Measurements from ENCODE around the gene FCHO2. TPM values are rescaled to one million over a fixed set of nuclear protein-coding genes. Genes with fewer than 3 reads are reported as not detected.
"Not testable (repeated sequence)": the region's sequence is repeated elsewhere in the genome, so short reads cannot be mapped to it uniquely, and the experiment has no call there.

Gene FCHO2, protein sequence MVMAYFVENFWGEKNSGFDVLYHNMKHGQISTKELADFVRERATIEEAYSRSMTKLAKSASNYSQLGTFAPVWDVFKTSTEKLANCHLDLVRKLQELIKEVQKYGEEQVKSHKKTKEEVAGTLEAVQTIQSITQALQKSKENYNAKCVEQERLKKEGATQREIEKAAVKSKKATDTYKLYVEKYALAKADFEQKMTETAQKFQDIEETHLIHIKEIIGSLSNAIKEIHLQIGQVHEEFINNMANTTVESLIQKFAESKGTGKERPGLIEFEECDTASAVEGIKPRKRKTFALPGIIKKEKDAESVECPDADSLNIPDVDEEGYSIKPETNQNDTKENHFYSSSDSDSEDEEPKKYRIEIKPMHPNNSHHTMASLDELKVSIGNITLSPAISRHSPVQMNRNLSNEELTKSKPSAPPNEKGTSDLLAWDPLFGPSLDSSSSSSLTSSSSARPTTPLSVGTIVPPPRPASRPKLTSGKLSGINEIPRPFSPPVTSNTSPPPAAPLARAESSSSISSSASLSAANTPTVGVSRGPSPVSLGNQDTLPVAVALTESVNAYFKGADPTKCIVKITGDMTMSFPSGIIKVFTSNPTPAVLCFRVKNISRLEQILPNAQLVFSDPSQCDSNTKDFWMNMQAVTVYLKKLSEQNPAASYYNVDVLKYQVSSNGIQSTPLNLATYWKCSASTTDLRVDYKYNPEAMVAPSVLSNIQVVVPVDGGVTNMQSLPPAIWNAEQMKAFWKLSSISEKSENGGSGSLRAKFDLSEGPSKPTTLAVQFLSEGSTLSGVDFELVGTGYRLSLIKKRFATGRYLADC
- polyA plus RNA-seq (ENCODE audit: insufficient read length in 4 of 4) = 10 to 100 TPM; 29.1 to 35.1 (median 30.6) TPM

DNA sequence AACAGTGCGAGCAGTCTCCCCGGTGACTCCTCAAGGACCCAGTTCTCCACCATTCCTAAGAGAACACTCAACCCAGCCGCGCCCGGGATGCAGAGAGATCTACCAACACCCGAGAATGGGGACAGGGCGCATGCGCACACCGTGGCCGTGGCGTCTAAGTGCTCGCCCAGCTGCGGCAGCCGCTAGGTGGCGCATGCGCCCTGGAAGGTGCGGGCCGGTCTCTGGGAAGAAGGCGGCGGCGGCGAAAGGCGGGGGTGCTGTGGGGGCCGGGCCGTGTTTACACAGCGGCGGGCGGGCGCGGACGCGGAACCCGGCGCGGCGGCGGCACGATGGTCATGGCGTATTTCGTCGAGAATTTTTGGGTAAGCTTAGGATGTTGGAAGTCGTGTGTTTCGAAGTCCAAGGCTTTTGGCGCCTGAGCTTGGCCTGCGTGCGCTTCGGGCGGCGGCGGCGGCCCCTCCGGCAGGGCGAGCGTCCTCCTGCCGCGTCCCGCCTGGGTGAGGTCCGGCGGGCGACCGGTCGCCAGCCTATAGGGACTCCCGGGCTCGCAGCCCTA, at the start of gene FCHO2:
FCHO2 (plus strand) TSS at position 274 of the 556 bp plus-strand sequence; CDS start at position 330, 56 bp downstream.
- DNase-seq (ENCODE audit: low read depth in 4 of 4, low spot score in 2 of 4) = peak; percentile 94 to 95 (median 94)

DNA sequence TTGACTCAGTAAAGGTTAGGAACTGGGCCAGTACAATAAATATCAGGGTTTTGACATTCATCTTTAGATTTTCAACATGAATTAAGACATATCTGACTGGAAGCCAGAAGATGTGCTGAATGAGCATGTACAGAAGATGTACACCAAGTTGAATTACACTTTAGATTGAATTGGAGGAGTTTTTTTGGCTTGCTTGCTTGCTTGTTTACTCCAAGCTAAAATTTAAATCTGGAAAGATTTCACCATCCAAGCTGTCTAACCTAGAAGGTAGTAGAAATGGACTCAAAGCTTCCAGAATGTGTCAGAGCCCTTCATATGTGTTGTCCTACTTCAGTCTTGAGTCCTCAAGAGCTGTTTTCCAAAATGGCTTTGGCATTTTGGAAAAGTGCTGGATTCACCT, 49.0 kb upstream of the FCHO2 start:
- no peak for DNase-seq (ENCODE audit: low read depth in 4 of 4, low spot score in 2 of 4)

DNA sequence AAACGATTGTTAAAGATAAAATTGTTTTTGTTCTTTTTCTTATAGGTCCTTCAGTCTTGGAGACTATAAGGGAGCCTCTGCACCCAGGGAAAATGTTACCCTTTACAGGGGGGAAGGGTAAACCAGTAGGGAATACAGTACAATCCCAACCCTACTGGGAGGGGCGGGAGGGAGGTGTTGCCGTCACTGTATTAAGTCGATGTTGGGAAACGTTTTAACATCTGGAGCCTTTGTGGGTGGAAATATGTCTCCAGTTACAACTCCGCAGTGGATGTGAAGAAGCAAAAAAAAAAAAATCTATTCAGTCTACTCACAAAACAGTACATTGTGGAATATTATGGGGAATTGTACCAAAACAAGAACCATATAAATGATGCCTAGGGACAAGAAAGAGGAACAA, 47.2 kb upstream of the FCHO2 start:
- no peak for DNase-seq (ENCODE audit: low read depth in 4 of 4, low spot score in 2 of 4)

DNA sequence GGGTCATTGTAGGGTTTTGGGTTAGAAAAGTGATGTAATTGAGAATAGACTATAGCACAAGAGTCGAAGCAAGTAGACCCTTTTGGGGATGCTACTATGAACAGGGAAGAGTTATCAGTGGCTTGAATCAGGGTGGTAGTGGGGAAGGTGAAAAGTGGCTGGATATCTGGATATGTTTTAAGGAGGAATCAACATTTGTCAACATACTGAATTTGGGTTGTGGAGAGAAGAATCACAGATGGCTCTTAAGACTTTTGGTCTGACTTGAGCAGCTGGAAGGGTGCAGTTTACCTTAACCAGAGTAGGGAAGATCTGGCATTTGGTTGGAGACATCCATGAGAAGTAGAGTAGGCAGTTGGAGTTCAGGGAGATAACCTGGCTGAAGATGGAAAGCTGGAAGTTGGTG, 38.5 kb upstream of the FCHO2 start:
- no peak for DNase-seq (ENCODE audit: low read depth in 4 of 4, low spot score in 2 of 4)

DNA sequence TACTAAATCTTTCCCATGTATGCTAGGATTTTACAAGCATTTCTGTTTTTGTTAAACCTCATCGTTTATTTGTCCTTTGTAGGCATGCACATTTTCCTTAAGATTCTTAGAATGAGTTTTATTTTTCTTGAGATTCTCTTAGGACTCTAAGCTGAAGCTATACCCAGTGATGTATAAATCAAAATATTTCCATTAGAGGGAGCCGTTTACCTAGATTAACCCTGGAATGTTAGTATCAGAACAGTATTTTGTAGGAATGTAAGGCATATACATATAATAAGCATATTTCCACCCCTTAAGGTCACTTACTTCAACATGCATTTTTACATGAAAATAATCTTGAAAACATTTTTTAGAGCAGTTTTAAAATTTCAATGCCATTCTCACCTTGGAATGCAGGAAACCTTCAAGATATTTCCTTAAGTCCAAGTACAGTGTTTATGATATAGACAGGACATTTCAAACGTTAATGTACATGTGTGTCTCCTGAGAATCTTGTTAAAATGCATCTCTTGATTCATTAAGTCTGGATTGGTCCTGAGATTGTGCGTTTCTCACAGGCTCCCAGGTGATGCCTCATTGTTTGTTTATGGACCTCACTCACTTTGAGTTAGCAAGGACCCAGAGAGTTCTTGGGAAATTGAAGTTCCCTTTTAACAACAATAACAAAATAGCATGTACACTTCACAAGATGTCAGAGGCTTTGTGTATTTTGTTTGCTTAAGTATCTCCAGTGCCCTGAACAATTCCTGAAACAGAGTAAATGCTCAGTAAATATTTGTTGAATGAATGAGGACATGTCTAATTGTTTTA, 34.9 kb upstream of the FCHO2 start:
- no peak for DNase-seq (ENCODE audit: low read depth in 4 of 4, low spot score in 2 of 4)

DNA sequence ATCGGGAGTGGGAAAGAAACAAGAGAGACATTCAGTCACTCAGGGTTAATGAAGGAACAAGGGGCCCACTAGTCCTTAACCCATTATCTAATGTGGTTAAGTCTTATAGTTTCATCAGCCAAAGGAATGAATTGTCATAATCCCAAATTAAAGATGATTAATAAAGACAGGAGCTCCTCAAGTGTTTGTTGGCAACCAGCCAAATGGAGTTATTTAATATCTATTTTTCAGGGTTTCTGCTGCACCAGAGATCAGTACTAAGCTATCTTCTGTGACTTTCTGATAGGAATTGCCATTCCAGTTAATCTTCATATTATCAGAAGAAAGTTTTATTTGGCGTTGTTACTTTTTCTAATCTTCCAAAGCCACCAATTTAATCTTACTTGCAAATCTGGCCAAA, 34.0 kb upstream of the FCHO2 start:
- no peak for DNase-seq (ENCODE audit: low read depth in 4 of 4, low spot score in 2 of 4)

DNA sequence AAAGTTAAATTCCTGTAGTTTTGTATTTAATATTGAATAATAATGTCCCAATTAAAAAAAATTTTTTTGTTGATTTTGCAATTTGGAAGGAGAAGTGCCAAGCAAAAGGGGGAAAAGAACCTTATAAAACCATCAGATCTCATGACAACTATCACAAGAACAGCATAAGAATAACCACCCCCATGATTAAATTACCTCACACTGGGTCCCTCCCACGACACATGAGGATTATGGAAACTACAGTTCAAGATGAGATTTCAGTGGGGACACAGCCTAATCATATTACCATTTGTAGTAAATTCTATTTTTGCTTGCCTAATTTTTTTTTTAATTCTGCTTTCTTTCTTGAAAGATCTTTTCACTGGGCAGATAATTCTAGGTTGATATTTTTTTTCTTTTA, 33.4 kb upstream of the FCHO2 start:
- no peak for DNase-seq (ENCODE audit: low read depth in 4 of 4, low spot score in 2 of 4)

DNA sequence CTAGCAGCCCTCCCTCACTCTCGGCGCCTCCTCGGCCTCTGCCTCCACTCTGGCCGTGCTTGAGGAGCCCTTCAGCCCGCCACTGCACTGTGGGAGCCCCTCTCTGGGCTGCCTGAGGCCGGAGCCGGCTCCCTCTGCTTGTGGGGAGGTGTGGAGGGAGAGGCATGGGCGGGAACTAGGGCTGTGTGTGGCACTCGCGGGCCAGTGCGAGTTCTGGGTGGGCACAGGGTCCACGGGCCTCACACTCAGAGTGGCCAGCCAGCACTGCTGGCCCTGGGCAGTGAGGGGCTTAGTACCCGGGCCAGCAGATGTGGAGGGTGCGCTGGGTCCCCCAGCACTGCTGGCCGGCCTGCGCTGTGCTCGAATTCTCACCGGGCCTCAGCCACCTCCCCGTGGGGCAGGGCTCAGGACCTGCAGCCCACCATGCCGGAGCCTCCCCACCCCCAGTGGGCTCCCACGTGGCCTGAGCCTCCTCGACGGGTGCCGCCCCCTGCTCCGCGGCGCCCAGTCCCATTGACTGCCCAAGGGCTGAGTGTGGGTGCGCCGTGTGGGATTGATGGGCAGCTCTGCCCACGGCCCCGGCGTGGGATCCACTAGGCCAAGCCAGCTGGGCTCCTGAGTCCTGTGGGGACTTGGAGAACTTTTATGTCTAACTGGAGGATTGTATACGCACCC, 30.4 kb upstream of the FCHO2 start:
- no peak for DNase-seq (ENCODE audit: low read depth in 4 of 4, low spot score in 2 of 4)

DNA sequence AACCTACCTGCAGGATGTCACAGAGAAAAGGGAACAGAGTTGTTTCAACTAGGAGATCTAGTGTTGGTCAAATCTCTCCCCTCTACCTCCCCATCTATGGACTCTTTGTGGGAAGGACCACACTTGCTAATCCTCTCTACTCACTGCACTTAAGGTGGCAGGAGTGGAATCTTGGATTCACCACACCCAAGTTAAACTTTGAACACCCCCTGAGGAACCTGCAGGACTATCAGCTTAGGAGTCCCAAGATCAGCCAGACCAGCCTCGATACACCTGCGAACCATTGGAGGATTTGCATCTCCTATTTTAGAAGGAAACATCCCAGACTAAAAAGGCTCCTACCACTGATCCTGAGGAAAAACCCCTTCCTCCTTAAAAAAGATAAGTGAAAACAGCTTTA, 23.2 kb upstream of the FCHO2 start:
- DNase-seq (ENCODE audit: low read depth in 4 of 4, low spot score in 2 of 4) = not testable (repeated sequence)

DNA sequence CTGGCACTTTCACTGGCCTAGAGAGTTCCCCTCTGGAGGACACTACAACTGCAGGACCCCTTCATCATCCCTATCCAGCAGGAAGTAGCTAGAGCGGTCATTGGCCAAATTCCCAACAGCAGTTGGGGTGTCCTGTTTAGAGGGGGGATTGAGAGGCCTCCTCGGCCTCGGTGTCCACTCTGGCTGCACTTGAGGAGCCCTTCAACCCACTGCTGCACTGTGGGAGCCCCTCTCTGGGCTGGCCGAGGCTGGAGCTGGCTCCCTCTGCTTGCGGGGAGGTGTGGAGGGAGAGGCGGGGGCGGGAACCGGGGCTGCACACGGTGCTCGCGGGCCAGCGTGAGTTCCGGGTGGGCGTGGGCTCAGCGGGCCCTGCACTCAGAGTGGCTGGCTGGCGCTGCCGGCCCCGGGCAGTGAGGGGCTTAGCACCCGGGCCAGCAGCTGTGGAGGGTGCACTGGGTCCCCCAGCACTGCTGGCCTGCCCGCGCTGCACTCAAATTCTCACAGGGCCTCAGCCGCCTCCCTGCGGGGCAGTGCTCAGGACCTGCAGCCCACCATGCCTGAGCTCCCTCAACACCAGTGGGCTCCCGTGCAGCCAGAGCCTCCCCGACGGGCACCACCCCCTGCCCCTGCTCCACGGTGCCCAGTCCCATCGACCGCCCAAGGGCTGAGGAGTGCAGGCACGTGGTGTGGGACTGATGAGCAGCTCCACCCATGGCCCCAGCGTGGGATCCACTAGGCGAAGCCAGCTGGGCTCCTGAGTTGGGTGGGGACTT, 20.7 kb upstream of the FCHO2 start:
- DNase-seq (ENCODE audit: low read depth in 4 of 4, low spot score in 2 of 4) = not testable (repeated sequence)

DNA sequence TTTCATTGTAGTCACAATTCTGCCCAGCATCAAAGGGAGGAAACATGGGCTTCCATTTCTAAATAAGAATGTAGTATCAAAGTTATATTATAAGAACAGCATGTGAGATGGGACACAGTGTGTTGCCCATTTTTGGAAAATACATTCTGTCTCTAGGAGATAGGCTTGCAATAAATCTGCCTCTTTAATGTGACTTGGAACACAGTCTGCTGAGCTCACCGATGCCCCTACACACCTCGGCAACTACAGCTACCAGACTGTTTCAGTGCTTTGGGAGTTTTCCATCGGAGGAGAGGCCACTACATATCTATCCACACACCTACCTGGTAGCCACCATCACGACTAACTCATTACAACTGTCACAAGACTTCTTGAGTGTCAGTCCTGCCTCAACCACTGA, 18.9 kb upstream of the FCHO2 start:
- DNase-seq (ENCODE audit: low read depth in 4 of 4, low spot score in 2 of 4) = no peak

DNA sequence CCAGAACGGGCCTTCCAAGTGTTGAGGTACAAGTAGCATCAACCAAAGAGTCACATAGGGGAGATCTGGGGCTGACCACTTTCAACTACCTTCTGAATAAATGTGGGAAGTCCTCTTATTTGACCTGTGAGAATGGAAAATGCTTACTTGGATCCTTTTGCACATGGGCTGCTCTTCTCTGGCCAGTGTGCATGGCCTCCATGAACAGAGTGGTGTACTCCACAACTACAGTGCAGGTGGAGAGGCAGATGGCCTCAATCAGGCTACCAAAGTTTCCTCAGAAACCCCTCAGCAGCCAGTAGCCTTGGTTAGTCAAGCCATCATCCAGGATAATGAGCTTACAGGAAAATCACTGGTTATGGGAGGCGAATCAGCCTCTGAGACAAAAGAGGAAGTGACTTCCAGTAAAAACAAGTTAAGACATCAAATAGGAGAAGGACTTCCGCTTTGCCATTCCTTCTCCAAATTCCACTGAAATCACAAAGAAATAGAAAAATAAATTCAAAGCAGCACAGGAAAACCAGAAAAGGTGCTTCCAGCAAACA, 18.3 kb upstream of the FCHO2 start:
- DNase-seq (ENCODE audit: low read depth in 4 of 4, low spot score in 2 of 4) = no peak

DNA sequence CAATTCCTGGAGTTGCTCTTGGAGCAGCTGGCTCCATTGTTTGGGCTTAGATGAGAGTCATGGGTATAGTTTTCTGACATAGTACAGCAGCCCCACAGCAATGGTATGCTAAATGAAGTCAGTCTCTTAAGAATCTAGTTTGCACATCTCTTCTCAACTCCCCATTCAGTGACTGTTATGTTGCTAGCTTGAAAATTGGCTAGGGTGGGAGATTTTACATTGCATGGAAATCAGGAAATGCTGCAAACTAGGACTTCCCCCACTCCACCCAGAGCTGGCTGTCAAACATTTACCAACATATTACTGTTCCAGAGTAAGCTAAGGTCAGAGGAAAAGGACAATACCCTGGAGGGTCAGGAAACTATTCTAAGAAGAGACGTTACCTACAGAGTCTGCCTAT, 17.6 kb upstream of the FCHO2 start:
- no peak for DNase-seq (ENCODE audit: low read depth in 4 of 4, low spot score in 2 of 4)

DNA sequence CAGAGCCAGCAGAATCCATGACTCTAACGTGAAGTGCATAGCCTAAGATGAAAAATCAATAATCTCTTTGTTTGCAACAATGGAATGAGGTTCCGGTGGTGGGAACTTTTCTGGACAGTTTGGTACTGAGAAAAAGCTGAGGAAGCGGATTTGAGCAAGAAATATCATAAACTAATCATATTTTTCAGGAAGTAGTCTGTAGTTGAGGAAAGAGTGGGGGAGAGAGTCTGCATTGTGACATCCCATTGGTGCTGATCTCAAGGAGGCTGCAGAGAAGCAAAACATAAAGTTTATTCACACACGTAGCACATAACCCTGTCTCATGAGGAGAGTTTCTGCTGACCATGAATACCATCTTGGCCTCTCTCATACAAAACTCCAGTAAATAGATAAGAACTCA, 15.8 kb upstream of the FCHO2 start:
- no peak for DNase-seq (ENCODE audit: low read depth in 4 of 4, low spot score in 2 of 4)

DNA sequence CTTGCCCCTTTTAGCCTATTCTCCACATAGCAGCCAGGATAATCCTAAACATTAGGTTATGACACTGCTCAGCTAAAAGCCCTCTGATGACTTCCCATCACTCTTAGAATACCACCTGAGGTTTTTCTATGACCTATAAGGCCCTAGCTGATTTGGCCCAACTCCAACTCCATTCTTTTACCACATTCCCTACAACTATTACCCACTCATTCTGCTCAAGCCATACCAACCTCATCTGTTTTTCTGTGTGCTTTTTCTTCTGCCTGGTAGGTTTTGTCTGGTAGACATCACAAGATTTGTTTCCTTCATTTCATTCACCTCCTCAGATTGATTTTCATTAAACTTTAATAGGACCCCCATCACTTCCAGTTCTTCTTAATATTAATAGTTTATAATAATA, 12.5 kb upstream of the FCHO2 start:
- no peak for DNase-seq (ENCODE audit: low read depth in 4 of 4, low spot score in 2 of 4)

DNA sequence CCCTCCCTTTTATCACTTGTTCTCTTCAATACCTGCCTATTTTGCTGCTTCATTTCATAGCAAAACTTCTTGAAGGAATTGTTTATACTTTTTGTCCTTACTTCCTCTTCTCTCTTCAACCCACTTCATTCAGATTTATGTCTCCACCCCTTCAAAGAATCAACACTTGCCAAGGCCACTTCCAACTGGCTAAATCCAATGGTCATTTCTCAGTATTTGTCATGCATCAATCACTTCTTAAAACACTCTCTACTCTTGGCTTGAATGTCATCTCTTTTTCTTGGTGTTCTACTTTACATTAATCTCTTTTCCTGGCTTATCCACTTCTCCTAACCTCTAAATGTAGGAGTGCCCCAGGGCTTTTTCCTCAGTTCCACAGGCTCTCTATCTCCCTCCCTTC, 8.3 kb upstream of the FCHO2 start:
- no peak for DNase-seq (ENCODE audit: low read depth in 4 of 4, low spot score in 2 of 4)

DNA sequence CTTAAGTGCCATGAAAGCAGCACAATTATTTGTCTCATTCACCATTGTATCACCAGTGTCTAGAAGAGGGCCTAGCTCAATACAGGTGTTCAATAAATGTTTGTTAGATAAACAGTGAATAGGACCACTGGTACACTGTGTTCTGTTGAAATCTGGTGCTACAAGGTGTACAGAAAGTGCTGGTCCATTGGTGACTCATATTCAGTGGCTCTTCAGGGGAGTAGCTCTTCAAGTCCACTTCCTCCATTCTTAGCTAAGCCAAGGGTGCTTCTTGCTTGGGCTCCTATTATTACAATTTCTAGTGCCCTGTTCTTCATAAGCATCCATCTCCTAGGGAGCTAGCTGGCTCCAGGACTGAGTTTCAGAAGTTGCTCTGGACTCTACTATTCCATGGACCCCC, 6.4 kb upstream of the FCHO2 start:
- DNase-seq (ENCODE audit: low read depth in 4 of 4, low spot score in 2 of 4) = no peak

DNA sequence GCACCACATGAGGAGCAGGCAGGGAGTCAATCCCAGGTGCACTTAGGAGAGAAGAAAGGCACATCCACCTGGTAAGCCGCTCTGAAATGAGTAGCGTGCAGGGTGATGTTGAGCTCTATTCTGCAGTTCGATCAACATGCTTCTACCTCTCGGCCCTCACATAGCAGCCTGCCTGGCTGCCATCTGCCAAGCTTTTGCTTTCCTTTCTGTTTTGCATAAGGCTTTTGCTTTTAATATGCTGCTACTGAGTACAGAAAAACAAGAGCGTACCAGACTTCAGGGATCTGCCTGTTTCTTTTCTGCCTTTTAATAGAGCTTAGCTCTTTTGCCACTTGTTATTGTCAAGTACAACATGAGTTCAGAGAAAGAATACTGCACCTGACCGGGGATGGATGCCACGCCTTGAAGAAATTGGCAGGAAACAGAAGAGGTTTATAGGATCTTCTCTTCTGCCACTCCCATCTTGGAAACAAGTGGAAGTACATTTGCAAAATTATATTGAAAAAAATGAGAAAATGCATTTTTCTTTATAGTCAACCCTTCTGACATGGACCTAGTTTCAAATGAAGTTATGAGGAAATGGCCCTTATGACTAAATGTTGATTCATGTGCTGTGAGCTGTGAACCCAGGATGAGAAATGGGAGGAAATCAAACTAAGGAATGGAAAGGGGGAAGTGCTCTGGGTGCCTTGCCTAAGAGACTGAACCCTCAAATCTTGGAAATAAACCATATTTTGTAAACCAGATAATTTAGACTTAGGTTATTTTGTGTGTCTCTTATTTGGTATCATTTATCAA, 4.0 kb upstream of the FCHO2 start:
- DNase-seq (ENCODE audit: low read depth in 4 of 4, low spot score in 2 of 4) = no peak

All from left renal cortex interstitium (tissue), 4 donors.